ENCODE measurements around the gene CHCHD3.

Gene CHCHD3

DNA sequence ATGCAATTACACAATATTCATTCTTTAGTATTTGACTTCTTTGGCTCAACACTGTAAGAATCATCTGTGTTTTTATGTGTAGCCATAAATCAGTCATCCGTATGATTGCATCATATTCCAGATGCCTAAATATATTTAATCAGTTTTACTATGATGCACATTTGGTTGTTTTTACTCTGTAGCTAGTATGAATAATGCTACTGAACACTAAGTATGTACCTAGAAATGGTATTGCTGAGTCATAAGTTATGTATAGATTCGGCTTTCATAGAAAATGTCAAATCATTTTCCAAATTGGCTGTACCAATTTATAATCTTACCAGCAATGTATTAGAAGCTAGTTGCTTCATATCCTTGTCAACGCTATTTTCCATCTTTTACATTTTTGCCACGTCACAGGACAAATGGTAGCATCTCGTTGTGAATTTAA lies 308.3 kb downstream of the CHCHD3 start:
- DNase-seq (ENCODE audit: low read depth) = no peak

DNA sequence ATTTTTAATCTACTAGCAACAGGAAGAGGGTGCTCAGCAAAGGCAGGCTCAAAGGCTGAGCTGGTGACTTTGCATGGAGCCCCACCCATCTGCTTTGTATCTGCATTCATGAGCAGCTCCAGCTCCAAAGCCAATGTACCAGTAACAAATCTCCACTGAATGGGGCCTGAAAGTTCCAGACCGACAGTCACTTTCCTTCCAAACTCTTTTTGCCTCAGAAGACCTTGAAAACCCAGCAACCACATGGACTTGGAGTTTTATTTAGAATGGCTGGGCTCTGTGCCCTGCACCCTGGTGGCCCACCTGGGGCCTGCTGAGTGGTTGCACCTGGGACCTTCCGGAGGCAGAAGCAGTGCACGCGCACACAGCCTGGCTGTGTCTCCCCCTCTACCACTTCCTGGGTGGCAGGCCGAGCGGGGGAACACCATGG lies 310.6 kb downstream of the CHCHD3 start:
- DNase-seq (ENCODE audit: low read depth) = no peak

DNA sequence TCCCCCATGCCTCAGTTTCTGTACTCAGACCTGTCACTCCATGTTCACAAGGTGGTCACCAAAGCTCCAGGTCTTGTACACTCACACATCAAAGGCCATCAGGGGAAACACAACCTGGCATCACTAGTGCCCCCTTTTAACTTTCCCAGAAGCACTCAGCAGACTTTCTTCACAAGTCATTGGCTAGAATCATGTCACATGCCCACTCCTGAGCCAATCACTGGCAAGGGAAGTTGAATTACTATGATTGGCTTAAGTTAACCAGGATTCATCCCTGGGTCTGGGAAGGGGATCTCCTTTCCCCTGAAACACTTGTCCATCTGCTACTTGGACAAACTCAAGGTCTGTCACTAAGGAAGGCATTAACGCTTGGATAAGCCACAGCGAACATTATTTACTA lies 311.8 kb downstream of the CHCHD3 start:
- DNase-seq (ENCODE audit: low read depth) = no peak

DNA sequence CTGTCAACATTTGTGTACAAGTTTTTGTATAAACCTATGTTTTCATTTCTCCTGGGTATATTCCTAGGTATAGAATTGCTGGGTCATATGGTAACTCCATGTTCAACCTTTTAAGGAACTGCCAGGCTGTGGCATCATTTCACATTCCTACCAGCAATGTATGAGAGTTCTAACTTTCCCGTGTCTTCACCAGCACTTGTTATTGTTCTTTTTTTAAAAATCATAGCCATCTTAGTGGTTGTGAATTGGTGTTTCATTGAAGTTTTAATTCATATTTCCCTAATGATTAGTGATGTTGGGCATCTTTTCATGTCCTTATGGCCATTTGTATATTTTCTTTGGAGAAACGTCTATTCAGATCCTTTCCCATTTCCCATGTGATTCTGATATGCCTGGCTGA lies 312.6 kb downstream of the CHCHD3 start:
- DNase-seq (ENCODE audit: low read depth) = no peak

DNA sequence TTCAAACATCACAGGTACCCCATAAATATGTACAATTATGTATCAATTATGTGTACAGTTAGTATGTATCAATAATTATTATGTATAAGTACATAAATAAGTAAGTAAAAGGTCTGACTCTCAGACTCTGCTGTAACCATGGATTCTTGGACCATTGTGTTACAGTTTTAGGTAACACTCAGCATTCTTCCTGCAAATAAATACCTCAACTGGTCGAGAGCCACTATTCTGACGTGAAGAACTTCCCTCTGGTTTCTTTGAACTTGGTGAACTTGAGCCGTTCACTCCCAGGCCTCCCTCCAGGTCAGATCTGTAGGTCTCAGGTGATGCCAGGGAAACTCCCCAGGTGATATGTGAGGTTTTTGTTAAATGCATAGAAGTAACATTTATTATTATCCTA lies 313.8 kb downstream of the CHCHD3 start:
- no peak for DNase-seq (ENCODE audit: low read depth)

DNA sequence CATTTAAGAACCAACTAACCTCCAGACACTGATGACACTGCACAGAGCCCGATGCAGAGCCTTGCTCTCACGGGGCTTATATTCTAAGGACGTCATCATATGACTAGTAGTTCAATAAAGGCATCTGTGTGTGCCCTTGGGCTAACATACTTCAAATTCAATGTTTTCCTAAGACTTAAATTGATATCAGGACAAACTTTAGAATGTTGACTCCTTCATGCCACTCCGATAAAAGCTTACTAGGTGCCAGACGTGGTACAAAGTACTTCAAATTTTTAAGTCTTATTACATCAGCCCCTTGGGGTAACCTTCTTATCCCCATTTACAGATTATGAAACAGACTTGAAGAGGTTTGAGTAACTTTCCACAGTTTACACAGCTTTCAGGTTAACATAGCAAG lies 314.5 kb downstream of the CHCHD3 start:
- DNase-seq (ENCODE audit: low read depth) = no peak

DNA sequence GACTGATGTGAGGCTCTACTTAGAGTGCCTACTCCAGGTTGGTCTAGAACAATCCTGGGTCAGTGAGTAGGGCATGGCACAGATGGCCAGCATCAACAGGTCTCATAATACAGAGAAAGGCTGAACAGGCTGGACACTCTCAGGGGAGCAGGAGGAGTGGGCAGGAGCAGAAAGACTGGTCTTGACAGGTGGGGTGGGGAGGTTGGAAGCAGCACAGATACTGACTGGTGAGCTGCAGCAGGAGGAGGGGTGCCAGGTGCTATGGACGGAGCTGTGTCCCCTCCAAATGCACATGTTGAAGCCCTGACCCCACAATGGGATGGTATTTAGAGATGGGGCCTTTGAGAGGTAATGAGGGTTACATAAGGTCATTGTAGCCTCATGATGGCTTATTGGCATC lies 315.2 kb downstream of the CHCHD3 start:
- no peak for DNase-seq (ENCODE audit: low read depth)

DNA sequence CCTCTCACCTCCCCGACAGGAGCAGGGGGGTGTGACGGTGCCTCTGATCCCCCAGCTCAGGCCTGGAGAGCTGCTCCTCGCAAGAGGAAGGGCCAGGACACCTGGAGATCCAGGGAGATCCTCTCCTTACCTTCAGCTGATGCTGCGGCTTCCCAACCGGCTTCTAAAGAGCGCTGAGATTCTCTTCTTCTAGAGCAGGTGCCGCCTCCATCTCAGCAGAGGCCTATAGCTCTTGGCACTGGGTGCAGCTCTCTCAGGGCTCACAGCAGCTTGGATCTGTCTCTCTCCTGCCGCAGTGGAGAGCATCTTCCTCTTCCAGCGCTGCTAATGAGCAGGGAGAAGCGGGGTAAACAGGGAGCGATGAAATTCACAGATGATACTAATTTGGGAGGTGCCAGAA lies 316.0 kb downstream of the CHCHD3 start:
- DNase-seq (ENCODE audit: low read depth) = no peak

DNA sequence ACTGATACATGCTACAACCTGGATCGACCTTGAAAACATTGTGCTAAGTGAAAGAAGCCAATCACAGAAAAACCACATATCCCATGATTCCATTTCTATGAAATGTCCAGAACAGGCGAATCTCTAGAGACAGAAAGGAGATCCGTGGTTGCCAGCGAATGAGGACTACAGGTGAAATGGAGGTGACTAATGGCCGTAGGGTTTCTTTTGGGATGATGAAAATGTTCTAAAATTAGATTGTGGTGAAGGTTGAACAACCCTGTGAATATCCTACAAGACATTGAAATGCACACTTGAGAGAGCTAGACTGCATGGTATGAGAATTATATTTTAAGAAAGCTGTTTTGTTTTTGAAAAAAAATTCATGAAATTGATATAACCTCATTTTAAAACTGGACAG lies 317.1 kb downstream of the CHCHD3 start:
- DNase-seq (ENCODE audit: low read depth) = no peak

DNA sequence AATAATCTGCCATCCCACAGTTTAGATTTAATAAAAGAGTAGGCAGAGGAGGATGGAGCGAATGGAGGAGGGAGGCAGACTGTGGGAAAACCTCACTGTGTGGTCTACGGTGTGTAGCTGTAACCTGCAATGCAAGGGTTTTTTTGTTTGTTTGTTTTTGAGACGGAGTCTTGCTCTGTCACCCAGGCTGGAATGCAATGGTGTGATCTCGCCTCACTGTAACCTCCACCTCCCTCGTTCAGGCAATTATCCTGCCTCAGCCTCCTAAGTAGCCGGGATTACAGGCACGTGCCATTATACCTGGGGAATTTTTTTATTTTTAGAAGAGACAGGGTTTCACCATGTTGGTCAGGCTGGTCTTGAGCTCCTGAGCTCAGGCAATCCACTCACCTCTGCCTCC lies 321.0 kb downstream of the CHCHD3 start:
- no peak for DNase-seq (ENCODE audit: low read depth)

DNA sequence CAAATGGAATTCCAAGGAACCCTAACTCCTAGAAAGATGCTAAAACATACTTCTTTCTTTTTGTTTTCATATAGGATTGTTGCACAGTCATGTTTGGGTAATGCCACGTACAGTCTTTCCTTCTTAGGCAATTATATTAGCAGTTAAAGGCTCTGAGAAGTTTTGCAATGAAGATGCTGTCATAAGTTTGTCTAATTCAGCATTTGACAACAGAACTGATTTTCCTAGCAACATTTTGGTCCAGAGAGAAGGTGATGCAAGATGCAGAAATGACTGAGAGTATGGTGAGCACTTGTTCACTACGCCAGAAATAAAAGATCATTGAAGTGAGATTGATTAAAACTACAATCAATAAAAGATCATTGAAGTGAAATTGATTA lies 321.7 kb downstream of the CHCHD3 start:
- no peak for DNase-seq (ENCODE audit: low read depth)

DNA sequence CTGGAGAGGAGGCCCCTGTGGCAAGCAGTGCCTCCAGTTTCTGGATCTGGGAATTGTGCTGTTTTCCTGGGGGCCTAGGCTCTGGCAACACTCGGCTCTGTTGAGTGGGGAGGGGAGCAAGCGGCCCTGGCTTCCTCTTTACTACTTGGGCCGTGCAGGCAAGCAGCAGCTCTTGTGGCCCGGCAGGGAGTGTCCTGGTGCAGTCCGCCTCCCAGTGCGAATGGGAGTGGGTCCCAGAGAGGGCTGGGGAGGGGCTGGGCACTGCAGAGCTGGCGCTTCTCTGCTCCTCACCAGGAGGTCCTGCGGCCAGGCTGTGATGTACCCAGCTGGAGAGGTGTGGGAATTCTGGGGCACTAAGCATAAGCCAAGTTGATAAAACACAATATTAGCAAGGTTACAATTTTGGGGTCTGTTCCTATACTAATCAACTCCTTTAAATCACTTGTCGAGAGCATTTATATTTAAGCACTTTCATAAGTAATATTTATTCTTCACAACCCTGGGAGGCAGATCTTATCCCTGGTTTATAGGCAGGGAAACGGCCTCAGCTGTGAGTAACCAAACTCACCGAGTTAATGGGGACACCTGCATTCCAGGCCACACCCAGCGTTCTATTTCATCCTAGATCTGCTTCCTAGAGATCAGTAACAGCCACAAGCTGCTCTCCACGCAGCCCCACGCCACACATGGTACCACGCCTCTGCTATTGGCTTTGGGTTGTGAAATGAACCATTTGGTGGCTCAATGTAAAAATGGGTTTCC lies 322.2 kb downstream of the CHCHD3 start:
- DNase-seq (ENCODE audit: low read depth) = no peak

DNA sequence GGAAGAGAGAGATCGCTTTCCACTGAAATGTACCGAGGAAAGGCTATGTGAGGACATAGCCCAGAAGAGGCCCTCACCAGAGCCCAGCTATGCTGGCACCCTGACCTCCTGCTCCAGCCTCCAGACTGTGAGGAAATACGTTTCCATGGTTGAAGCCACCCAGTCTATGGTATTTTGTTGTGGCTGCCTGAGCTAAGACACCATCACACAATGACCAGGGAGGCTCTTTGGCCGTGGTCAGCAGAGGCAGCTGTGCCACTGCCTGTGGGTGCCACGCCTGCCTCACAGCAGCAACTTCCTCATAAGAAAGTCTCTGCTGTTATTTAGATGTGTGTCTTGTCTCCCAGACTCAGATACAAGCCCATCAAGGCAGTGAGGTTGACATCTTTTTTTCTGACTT lies 322.9 kb downstream of the CHCHD3 start:
- no peak for DNase-seq (ENCODE audit: low read depth)

DNA sequence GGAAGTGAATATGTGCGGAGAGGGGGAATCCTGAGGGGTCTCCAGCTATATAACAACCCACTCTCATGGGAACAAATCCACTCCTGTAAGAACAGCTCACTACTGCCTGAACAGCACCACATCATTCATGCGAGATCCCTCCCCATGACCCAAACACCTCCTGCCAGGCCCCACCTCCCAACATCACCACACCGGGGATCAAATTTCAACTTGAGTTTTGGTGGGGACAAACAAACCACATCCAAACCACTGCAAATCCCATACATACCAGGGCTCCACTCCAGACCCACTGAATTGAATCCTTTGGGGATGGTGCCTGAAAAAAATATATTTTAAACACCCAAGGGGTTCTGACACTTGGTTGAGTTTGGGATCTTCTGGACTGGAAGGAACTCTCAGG lies 324.1 kb downstream of the CHCHD3 start:
- DNase-seq (ENCODE audit: low read depth) = no peak

DNA sequence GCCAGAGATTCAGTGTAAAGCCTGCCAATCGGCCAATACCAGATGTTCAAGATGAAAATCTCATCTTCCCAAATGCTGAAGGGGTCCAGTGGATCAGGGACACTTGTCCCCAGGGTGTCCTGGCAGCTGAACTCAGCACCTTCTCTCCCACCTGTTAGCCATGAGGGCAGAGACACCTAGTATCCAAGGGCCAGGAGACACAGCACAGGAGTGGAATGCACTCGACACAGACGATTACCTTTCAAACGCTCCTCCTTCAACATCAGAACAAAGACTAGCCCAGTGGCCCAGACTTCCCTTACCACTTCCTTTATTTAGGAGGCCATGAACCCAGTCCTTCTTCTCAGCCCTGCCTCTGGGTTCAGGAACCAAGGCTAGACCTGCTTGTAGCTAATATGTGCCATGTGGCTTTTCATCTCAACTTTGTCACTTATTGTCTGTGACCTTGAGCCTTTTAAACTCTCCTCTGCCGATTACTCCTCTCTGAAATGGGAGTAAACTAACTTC lies 325.4 kb downstream of the CHCHD3 start:
- no peak for DNase-seq (ENCODE audit: low read depth)

DNA sequence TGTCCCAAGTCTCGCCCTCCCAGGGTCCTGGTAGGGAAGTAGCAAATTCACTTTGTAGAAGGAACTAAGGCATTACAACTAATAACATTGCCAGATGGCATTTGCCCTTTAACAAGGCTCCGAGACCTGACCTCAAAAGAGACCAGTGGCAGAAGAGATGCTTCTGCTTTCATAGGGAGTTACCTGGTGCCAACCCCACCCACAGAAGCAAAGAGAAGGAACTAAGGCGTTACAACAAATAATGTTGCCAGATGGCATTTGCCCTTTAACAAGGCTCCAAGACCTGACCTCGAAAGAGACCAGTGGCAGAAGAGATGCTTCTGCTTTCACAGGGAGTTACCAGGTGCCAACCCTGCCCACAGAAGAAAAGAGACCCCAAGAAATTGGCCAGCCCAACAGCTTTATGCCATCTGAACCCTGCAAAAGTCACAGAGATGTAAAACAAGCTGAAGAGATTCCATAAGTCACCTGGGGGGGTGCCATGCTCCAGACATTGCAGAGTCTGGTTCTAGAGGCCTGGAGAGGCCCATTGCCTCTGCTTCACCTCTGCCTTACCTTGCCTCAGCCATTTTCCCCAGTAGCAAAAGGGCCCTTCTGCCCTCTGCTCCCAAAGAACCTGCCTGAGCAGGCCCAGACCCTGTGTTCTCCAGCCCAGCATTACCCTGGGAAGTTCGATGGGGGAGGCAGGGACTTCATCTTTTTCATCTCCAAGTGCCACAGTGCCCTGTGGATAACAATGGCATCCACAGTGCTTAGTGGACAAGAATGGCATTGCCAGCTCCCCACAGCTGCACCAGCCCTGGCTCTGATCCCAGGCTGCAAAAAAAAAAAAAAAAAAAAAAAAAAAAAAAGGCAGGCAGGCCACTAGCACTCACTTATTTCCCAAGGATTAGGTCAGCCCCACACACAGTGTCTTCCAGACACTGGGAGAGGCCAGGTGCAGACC lies 326.1 kb downstream of the CHCHD3 start:
- no peak for DNase-seq (ENCODE audit: low read depth)

DNA sequence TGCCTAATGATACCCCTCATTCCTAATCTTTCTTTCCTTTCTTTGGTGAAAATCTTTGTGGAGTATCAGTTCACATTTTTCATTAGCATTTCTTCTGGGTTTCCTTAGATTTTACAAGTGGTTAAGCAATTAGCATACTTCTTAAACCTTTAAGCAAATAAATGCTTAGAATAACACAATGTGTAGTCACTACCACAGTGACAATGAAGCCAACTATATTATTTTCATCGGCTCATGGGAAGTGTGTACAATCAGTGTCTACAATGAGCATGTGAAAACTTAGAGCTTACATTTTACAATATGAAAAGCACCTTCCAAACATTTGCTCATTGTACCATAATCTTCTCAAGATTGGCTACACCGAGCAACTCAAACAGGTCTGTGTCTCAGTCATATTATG lies 329.5 kb downstream of the CHCHD3 start:
- DNase-seq (ENCODE audit: low read depth) = no peak

DNA sequence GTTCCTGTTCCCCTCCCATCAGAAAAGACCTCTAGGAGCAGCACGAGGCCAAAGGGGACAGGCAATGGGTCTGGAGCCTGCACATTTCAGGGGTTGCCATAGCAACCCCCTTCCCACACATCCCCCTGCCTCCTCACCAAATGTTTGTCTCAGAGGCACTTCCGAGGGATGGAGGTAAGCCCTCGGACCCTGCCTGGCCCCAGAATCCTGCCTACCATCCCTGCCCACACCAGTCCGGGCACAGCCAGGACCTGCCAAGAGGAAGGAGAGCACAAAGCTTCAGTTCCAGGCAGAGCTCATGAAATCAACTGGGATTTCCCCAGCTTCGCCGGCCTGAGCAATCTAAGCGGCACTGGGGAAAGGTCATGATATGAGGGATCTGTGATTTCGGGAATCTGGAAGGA lies 330.6 kb downstream of the CHCHD3 start:
- no peak for DNase-seq (ENCODE audit: low read depth)

DNA sequence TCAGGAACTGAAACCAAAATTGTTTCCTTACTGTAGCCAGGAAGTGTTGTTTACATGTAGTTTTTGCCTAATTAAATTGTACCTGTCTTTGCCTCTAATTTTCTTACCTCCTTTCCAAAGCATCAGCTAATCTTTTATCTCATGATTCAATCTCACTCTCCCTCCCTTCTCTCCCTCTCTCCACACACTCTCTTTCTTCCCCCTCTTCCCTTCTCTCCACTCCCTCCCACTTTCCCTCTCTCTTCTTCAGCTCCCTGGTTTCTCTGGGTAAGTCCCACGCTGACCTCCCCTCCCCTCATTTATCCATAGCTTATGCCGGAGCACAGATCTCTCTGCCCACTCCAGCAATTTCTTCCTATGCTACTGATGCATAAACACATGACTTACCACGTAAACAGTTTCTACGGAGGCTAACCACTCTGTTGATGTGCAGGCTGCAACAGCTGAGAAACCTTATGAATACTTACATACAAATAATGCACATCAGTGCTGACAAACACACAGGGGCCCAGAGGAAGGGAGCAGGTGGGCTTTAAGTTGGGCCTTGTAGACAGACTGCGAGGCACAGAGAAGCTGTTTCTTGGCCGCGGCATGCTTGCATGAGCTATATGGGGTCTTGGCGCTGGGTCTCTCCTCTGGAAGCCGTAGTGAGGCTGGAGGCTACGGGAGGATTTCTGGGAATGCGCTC lies 331.2 kb downstream of the CHCHD3 start:
- DNase-seq (ENCODE audit: low read depth) = no peak

DNA sequence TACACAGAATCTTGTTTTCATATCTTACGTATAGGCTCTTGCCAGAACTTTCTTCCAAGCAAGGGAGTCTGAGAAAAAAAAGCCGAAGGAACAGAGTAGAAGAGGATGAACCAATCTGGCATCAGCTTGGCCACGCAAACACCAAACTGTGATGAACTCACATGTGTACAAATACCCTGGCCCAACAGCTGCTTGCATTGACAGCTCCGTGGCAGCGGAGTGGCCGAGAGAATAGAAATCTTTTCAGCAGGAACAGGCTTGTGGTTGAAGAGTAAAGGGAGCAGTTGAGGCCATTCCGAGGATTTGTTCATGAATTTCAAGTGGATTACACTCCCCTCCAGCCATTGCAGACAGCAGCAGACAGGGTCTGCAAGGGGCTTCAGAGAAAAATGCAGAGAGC lies 331.8 kb downstream of the CHCHD3 start:
- DNase-seq (ENCODE audit: low read depth) = no peak

DNA sequence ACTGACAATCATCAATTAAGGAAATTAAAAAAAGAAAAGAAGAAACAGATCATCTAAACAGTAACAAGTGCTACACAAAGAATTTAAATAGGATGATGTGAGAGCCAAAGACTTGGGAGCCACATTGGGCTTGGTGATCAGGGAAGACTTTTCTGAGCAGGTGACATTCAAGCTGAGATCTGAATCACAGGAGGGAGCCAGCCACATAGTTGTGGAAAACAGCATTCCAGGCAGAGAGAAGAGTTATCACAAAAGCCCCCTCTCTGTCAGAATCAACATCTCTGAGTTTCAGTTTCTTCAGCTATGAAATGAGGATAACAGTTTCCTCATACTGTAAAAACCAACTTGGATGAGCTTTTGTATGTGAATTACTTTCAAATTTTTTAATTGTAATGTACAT lies 336.4 kb downstream of the CHCHD3 start:
- DNase-seq (ENCODE audit: low read depth) = no peak

DNA sequence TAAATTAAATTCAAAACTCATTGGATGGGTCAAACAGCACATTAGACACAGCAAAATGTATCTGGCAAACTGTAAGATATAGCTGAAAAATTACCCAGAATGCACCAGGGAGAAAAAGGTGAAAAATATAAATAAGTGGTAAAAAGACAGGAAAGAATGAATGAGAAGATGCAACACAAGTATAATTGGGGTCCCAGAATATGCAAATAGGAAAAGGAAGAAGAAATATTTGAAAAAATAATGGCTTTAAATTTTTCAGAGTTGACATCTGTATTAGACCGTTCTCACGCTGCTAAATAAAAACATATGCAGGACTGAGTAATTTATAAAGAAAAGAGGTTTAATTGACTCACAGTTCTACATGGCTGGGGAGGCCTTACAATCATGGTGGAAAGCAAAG lies 337.9 kb downstream of the CHCHD3 start:
- no peak for DNase-seq (ENCODE audit: low read depth)

DNA sequence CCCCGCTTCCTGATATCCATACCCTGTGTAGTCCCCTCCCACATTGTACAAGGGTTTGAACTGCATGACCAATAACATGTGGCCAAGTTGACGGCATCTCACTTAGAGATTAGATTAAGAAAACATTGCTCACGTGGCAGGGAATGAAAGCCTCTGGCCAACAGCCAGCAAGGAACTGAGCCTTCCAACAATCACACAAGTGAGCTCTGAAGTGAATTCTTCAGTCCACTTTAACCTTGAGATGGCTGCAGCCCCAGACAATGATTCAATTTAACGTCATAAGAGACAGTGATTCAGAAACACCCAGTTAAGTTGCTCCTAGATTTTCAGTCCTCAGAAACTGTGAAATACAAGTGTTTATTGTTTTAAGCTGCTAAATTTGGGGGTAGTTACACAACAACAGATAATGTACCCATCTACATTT lies 339.7 kb downstream of the CHCHD3 start:
- no peak for DNase-seq (ENCODE audit: low read depth)
